Measurements from ENCODE around the gene GIPC3. TPM values are rescaled to one million over a fixed set of nuclear protein-coding genes. Genes with fewer than 3 reads are reported as not detected.
A peak's percentile ranks its signal among the peaks of the same experiment; 100 is the strongest.

Gene GIPC3
- total RNA-seq, 2 experiments from 2014 or later = 1.1 TPM

DNA sequence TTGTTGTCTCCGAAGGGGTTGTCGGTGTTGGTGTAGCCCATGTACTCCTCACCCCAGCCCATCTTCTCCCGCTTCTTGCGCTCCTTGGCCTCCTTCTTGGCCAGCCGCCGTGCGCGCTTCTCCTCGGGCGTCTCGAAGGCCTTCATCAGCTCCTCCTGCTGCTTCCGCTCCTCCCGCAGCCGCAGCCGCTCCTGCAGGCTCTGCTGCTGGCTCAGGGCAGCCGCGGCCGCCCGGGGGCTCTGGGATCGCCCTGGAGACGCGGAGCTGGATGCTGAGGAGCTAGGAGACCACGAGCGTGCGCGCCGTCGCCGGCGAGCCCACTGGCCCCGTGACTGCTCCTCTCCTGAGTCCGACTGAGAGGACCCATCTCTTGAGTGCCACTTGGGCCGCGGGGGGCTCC, 38.4 kb downstream of the GIPC3 start:
- CTCF ChIA-PET = no interaction called here
- ATAC-seq (ENCODE audit: poor library complexity) = no peak

DNA sequence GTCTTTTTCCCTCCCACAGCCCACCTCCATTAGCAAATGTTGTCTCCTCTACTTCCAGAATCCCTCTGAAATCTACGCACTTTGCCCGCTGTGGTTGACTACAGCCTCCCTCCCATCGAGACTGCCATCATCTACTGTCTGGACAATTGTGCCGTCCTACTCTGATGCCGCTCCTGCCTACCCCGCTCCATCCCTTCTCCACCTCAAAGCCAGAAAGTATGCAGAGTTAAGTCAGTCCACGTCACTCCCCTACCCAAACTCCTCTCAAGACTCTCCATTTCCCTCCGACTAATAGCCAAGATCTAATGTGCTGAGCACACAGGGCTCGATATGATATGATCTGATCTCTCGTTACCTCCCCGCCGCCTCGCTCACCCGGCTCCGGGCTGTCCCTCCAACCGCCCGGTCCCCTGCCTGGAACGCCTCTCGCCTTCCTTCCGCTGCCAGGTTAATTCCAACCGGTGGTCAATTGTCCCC, 40.8 kb downstream of the GIPC3 start:
- no peak for ATAC-seq (ENCODE audit: poor library complexity)
- Histone ChIP-seq H3K27me3 (ENCODE audit: control insufficient read depth in 1 of 2, insufficient read depth in 2 of 2, low read length in 2 of 2) (no peaks in the 10 kb centered on the region), H3K9me3 (ENCODE audit: control insufficient read depth in 1 of 2, insufficient read depth in 1 of 2, low read length in 2 of 2) (no peaks in the 10 kb centered on the region), H3K36me3 (ENCODE audit: insufficient read depth, low read length) (peaks cover 22% of the 10 kb centered on the region), H3K4me3 (ENCODE audit: low read length) (peak overlapping the region; percentile 85), H3K27ac (ENCODE audit: low read depth in 1 of 2, low read length in 2 of 2) (peak overlapping the region in 1 of 2 donors; percentile 83), H3K4me1 (ENCODE audit: insufficient read depth, low read length) (peaks cover 35% of the 10 kb centered on the region)
- intact Hi-C loops (cut with DNase I, micrococcal nuclease) = loop anchor here (1.0 to 2.0 kb wide), 4 partner anchors 53 to 119 kb away; partner anchors contain the start of genes FZR1 (in 1 of the 2), HMG20B (in 1 of the 2) and PIP5K1C (in 1 of the 2)
- DNase-seq = no peak
- Mint-ChIP-seq H3K36me3 (ENCODE audit: low read depth) (peaks cover 23% of the 10 kb centered on the region), H3K27ac (peak overlapping the region; percentile 94), H3K4me3 (peak overlapping the region; percentile 92), H3K27me3 (no peaks in the 10 kb centered on the region), H3K4me1 (ENCODE audit: low read depth) (peaks cover 21% of the 10 kb centered on the region), H3K9me3 (no peaks in the 10 kb centered on the region)
- CTCF ChIA-PET = no interaction called here
- POLR2A ChIA-PET = no interaction called here
- TF ChIP-seq, protein P1, sequence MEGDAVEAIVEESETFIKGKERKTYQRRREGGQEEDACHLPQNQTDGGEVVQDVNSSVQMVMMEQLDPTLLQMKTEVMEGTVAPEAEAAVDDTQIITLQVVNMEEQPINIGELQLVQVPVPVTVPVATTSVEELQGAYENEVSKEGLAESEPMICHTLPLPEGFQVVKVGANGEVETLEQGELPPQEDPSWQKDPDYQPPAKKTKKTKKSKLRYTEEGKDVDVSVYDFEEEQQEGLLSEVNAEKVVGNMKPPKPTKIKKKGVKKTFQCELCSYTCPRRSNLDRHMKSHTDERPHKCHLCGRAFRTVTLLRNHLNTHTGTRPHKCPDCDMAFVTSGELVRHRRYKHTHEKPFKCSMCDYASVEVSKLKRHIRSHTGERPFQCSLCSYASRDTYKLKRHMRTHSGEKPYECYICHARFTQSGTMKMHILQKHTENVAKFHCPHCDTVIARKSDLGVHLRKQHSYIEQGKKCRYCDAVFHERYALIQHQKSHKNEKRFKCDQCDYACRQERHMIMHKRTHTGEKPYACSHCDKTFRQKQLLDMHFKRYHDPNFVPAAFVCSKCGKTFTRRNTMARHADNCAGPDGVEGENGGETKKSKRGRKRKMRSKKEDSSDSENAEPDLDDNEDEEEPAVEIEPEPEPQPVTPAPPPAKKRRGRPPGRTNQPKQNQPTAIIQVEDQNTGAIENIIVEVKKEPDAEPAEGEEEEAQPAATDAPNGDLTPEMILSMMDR (IDR thresholded peaks at IDR 0.05) = no peak

More for the DNA sequence above, 38.4 kb downstream of the GIPC3 start:
- Histone ChIP-seq H3K27ac (ENCODE audit: low read depth in 1 of 2, low read length in 2 of 2) (no peak overlapping the region), H3K36me3 (ENCODE audit: insufficient read depth, low read length) (peaks cover 41% of the 10 kb centered on the region), H3K9me3 (ENCODE audit: control insufficient read depth in 1 of 2, insufficient read depth in 1 of 2, low read length in 2 of 2) (no peaks in the 10 kb centered on the region), H3K27me3 (ENCODE audit: control insufficient read depth in 1 of 2, insufficient read depth in 2 of 2, low read length in 2 of 2) (no peaks in the 10 kb centered on the region), H3K4me3 (ENCODE audit: low read length) (no peak overlapping the region), H3K4me1 (ENCODE audit: insufficient read depth, low read length) (peaks cover 35% of the 10 kb centered on the region)
- Mint-ChIP-seq H3K4me1 (ENCODE audit: low read depth) (peaks cover 21% of the 10 kb centered on the region), H3K4me3 (peak overlapping the region; percentile 42), H3K9me3 (no peaks in the 10 kb centered on the region), H3K27ac (no peak overlapping the region), H3K36me3 (ENCODE audit: low read depth) (peaks cover 27% of the 10 kb centered on the region), H3K27me3 (no peaks in the 10 kb centered on the region)
- no peak for DNase-seq
- TF ChIP-seq, protein P1 (IDR thresholded peaks at IDR 0.05) = no peak
- intact Hi-C loops (cut with DNase I, micrococcal nuclease) = no loop called here
- POLR2A ChIA-PET = no interaction called here

DNA sequence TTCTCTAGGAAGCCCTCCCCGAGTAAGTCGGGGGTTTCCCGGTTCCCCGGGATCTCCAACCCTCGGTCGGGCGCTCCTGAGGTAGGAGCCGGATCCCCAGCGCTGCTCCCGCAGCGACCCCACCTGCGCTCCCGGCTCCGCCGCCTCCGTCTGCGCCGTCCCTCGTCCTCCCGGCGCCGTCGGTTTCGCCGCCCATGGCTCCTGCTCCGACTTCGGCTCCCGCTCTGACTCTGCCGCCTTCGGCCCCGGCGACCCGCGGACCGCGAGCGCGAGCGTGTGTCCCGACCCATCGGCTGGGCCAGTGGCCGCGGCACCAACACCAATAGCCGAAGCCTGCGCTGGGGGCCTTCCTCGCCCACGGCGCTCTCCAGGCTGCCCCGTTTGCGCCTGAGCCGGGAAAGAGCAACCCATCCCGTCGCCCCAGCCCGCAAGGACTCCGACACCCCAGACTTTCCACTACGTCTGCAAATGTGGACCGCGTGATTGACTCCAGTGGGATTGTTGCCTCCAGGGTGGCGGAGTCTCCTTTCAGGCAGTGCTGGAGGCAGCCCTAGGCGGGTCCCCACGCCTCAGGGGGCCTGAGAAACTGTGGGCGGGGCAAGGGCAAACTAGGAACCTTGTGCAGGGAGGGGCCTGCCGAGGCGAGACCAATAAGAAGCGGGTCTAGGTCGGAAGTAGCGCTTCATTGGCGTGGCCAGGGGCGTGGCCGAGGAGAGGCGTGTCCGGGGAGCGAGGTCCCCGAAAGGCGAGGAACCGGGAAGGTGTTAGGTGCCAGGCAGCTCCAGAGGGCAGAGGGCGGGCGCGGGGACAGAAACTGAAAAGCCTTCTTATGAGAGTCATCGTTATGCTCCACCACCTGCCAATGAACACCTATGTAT, 41.4 kb downstream of the GIPC3 start, which contains the start of gene CACTIN:
Gene CACTIN (minus strand): TSS at position 318 of the 878 bp plus-strand sequence. CDS start 28 bp downstream, at position 290.
- DNase-seq (peak; percentile 97 to 99 (median 98)), ATAC-seq (ENCODE audit: poor library complexity) (peak; percentile 97)
- peaks cover 35% of the 10 kb centered on the region for H3K4me1 ChIP-seq (ENCODE audit: insufficient read depth, low read length)
- H3K9me3 ChIP-seq (ENCODE audit: control insufficient read depth in 1 of 2, insufficient read depth in 1 of 2, low read length in 2 of 2) = no peaks in the 10 kb centered on the region
- intact Hi-C loops (cut with DNase I, micrococcal nuclease) = loop anchor here (1.0 to 2.0 kb wide), 5 partner anchors 54 to 120 kb away; partner anchors contain the start of genes FZR1 (in 1 of the 2), HMG20B (in 1 of the 2), MFSD12 (in 1 of the 2) and PIP5K1C (in 1 of the 2)
- H3K27me3 ChIP-seq (ENCODE audit: control insufficient read depth in 1 of 2, insufficient read depth in 2 of 2, low read length in 2 of 2) = no peaks in the 10 kb centered on the region
- Mint-ChIP-seq H3K27me3 (no peaks in the 10 kb centered on the region), H3K9me3 (no peaks in the 10 kb centered on the region), H3K27ac (peak within 1 kb of the TSS; percentile 94), H3K4me1 (ENCODE audit: low read depth) (peaks cover 21% of the 10 kb centered on the region), H3K36me3 (ENCODE audit: low read depth) (peaks cover 23% of the 10 kb centered on the region), H3K4me3 (peak within 1 kb of the TSS; percentile 92)
- TF ChIP-seq, protein P1 (IDR thresholded peaks at IDR 0.05) = no peak
- POLR2A ChIA-PET = interaction anchor here (0.7 to 1.0 kb wide), 4 partner anchors 22 to 1513 kb away, joined by 3 to 6 read pairs (median 4); partner anchors contain the start of gene MRPL54
- peaks cover 16% of the 10 kb centered on the region for H3K36me3 ChIP-seq (ENCODE audit: insufficient read depth, low read length)
- CTCF ChIA-PET = interaction anchor here (0.9 kb wide), 1 partner anchor 74 kb away, joined by 3 read pairs; the partner anchor contains the start of gene PIP5K1C
- H3K27ac ChIP-seq (ENCODE audit: low read depth in 1 of 2, low read length in 2 of 2) = peak within 1 kb of the TSS; percentile 83 to 98
- peak within 1 kb of the TSS; percentile 85 for H3K4me3 ChIP-seq (ENCODE audit: low read length)

Data from CD4-positive, alpha-beta T cell (primary cell).